Ovary (tissue), 9 donors: ENCODE results near the gene SIPA1L3. TPM values are rescaled to one million over a fixed set of nuclear protein-coding genes. Genes with fewer than 3 reads are reported as not detected.

Experiments used
- DNase-seq, 5 donors: peaks; one replicate each; pipeline ENCODE4 v3.0.0-alpha.2; 2019 to 2020
- H3K27ac ChIP-seq, 2 donors: fragments of 200-600 bp; one replicate each; pipeline versions ENCODE4 v1.5.1 to v1.8.0; 2019 to 2022
- H3K27me3 ChIP-seq: fragments of 200-600 bp; one replicate; pipeline ENCODE4 v1.8.0; 2022
- H3K36me3 ChIP-seq: fragments of 200-600 bp; sonication (generic); one replicate; pipeline ENCODE4 v1.5.1; 2019
- H3K4me1 ChIP-seq: one replicate; pipeline ENCODE4 v1.8.1; 2013; ENCODE audit warnings: mild to moderate bottlenecking, moderate library complexity; ENCODE audit not compliant: insufficient read depth
- H3K4me3 ChIP-seq: fragments of 200-600 bp; sonication (generic); one replicate; pipeline ENCODE4 v1.5.1; 2017
- H3K9me3 ChIP-seq, 2 donors: fragments of 200-600 bp in 1 of 2; sonication (generic) in 1 of 2; one replicate each; pipeline versions ENCODE4 v1.5.1 to v1.8.1; 2013 to 2019; ENCODE audit warnings: mild to moderate bottlenecking in 1 of 2, moderate library complexity in 1 of 2
- CTCF ChIP-seq, 3 donors: fragments of 450-650 bp in 2 of 3; fragments of 200-600 bp in 1 of 3; IDR thresholded peaks; one replicate each; pipeline versions ENCODE4 v1.5.1 to v1.8.0; 2016 to 2022; ENCODE audit warnings: antibody characterized with exemption in 3 of 3, mild to moderate bottlenecking in 1 of 3
- EP300 ChIP-seq: sonication (generic); formaldehyde crosslinking; IDR thresholded peaks from one replicate; pipeline ENCODE4 v1.6.1; 2017; ENCODE audit warnings: antibody characterized with exemption
- POLR2A ChIP-seq: fragments of 450-650 bp; IDR thresholded peaks from one replicate; pipeline ENCODE4 v1.6.1; 2017; ENCODE audit warnings: antibody characterized with exemption, mild to moderate bottlenecking, moderate library complexity
- WGBS, 3 donors: extraction: QIAGEN DNeasy Blood & Tissue Kit in 1 of 3; methylation state at CpG; one replicate each; pipeline versions ENCODE4 v1.1.5 to v1.1.7; 2013 to 2017; 5-methylcytosine and 5-hydroxymethylcytosine counted together
- intact Hi-C, 4 donors: fragments of 100-400 bp; cut with DNase I; formaldehyde crosslinking; loops; one replicate each; pipeline versions ENCODE4 v1.11.0 to v1.15.1; 2022 to 2023
- polyA plus RNA-seq, 2 donors: library from polyadenylated mRNA; stranded (reverse); fragments of 200-250 nt in 1 of 2; fragments of 350-450 nt in 1 of 2; fragmentation: Illumina TruSeq in 1 of 2; extraction: RNeasy Lipid Tissue Mini Kit (QIAGEN cat#74804) in 1 of 2; gene quantifications; one replicate each; pipeline ENCODE4 v1.2.3, GENCODE V29; 2013 to 2014
- total RNA-seq, 7 donors: library from RNA; depleted of rRNA in 2 of 7; stranded (reverse); fragments of >200 nt in 2 of 7; fragmentation: NEBNext Ultra II Directional in 3 of 7; extraction: Animal tissue kit (Norgen Biotek cat#: 25700) in 3 of 7; gene quantifications; one replicate each; pipeline versions ENCODE4 v1.1.0 to v1.2.4, GENCODE V29; 2016 to 2023
- donor health status: DM: no; HTN: no; CAD: no; lungs with moderate emphysema.
- donor health status: DM: no; HTN: no; CAD: no.
- donor health status: Bipolar disorder and iron deficiency.
- donor health status: DM: yes; HTN: yes; CAD: no.
- donor health status: DM: no; HTN: no; CAD: no.
- donor health status: DM: yes; HTN: yes; CAD: no.

SIPA1L3 gene
- total and polyA plus RNA-seq, 9 donors = 4.5 to 27.9 (median 18.2) TPM

GRCh38 chr19:37987356-37988332, 80.6 kb downstream of the SIPA1L3 start:
- no peak overlapping the region for H3K4me3 ChIP-seq
- TF ChIP-seq POLR2A (no peak), EP300 (no peak), CTCF (IDR thresholded peaks at IDR 0.05) (no peak)
- intact Hi-C loops = no loop called here
- no peak overlapping the region for H3K27ac ChIP-seq
- H3K27me3 ChIP-seq = no peaks in the 10 kb centered on the region
- no peaks in the 10 kb centered on the region for H3K4me1 ChIP-seq
- H3K36me3 ChIP-seq = no peaks in the 10 kb centered on the region
- no peak for DNase-seq
- no peaks in the 10 kb centered on the region for H3K9me3 ChIP-seq
- 73 to 84% (median 80%) methylated on average over 12 of the region's 12 CpGs for WGBS, 3 donors

DNA sequence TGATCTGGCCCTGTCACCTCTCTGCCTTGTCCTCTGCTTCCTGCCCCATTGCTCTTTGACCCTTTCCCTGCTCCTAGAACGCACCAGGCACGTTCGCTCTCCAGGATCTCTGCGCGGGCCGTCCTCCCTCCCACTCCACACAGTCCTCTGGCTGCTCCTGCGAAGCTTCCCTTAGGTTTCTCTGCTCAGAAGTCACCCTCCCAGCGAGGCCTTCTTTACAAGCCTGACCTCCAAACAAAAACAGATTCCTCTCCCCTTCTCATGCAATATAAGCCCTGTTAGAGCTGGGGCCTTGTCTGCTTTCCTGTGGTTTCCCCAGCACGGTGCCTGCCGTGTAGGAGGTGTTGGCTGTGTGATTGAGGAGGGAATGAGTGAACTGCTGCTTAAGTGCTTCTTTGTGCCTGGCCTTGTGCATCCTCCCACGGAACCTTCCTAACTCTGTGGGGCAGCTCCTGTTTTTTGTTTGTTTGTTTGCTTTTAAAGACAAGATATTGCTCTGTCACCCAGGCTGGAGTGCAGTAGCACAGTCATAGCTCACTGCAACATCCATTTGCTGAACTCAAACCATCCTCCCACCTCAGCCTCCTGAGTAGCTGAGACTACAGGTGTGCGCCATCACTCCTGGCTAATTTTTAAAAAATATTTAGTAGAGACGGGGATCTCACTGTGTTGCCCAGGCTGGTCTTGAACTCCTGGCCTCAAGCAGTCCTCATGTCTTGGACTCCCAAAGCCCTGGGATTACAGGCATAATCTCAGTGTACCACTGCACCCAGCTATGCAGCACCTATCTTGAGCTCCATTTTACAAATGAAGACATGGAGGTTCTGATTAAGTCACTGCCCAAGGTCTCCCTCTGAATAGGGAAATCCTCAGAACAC, 82.0 kb downstream of the SIPA1L3 start:
- TF ChIP-seq POLR2A (no peak), CTCF (IDR thresholded peaks at IDR 0.05) (no peak), EP300 (no peak)
- intact Hi-C loops = no loop called here
- Histone ChIP-seq H3K36me3 (no peaks in the 10 kb centered on the region), H3K4me3 (no peak overlapping the region), H3K27ac (no peak overlapping the region), H3K27me3 (no peaks in the 10 kb centered on the region), H3K9me3 (no peaks in the 10 kb centered on the region), H3K4me1 (no peaks in the 10 kb centered on the region)
- WGBS, 3 donors = 67 to 69% (median 68%) methylated on average over 13 of the region's 13 CpGs
- no peak for DNase-seq

- Histone ChIP-seq H3K4me1 (no peaks in the 10 kb centered on the region), H3K9me3 (no peaks in the 10 kb centered on the region), H3K4me3 (no peak overlapping the region), H3K27me3 (no peaks in the 10 kb centered on the region), H3K36me3 (no peaks in the 10 kb centered on the region), H3K27ac (no peak overlapping the region)
- WGBS, 3 donors = 86 to 91% (median 86%) methylated on average over 7 of the region's 7 CpGs
- intact Hi-C loops = no loop called here
- TF ChIP-seq CTCF (IDR thresholded peaks at IDR 0.05) (no peak), POLR2A (no peak), EP300 (no peak)
- no peak for DNase-seq
Measured at GRCh38 chr19:37989855-37990254, 82.8 kb downstream of the SIPA1L3 start.

GRCh38 chr19:37990362-37990761, 83.4 kb downstream of the SIPA1L3 start:
- H3K36me3 ChIP-seq = no peaks in the 10 kb centered on the region
- 88 to 92% (median 90%) methylated on average over 10 of the region's 10 CpGs for WGBS, 3 donors
- no peak overlapping the region for H3K4me3 ChIP-seq
- intact Hi-C loops = no loop called here
- no peaks in the 10 kb centered on the region for H3K9me3 ChIP-seq
- no peak for DNase-seq
- H3K4me1 ChIP-seq = no peaks in the 10 kb centered on the region
- no peak for TF ChIP-seq POLR2A
- TF ChIP-seq CTCF (IDR thresholded peaks at IDR 0.05) = no peak
- no peak for TF ChIP-seq EP300
- H3K27me3 ChIP-seq = no peaks in the 10 kb centered on the region
- H3K27ac ChIP-seq = no peak overlapping the region
